HUES6 (cell line): ENCODE data around the gene KRT83.
"Not testable (repeated sequence)": the region's sequence is repeated elsewhere in the genome, so short reads cannot be mapped to it uniquely, and the experiment has no call there.

Experiments used
- H3K27ac ChIP-seq: 2 replicates; pipeline ENCODE4 v1.7.0; 2013; ENCODE audit warnings: low read depth, mild to moderate bottlenecking, low read length, inconsistent platforms
- H3K27me3 ChIP-seq: 2 replicates; pipeline ENCODE4 v1.6.1; 2013; ENCODE audit warnings: low read length; ENCODE audit not compliant: control insufficient read depth, insufficient read depth
- H3K36me3 ChIP-seq: 2 replicates; pipeline ENCODE4 v1.6.1; 2013; ENCODE audit warnings: low read length; ENCODE audit not compliant: control insufficient read depth, insufficient read depth
- H3K4me1 ChIP-seq: 2 replicates; pipeline ENCODE4 v1.6.1; 2013; ENCODE audit warnings: low read length; ENCODE audit not compliant: control insufficient read depth, insufficient read depth
- H3K4me3 ChIP-seq: 2 replicates; pipeline ENCODE4 v1.5.1; 2013; ENCODE audit warnings: low read depth, low read length
- H3K9ac ChIP-seq: one replicate; pipeline ENCODE4 v1.6.1; 2013; ENCODE audit warnings: mild to moderate bottlenecking, low read length
- H3K9me3 ChIP-seq: 2 replicates; pipeline ENCODE4 v1.6.1; 2013; ENCODE audit warnings: low read depth, low read length; ENCODE audit not compliant: control insufficient read depth, insufficient read depth

The KRT83 gene

GRCh38 chr12:52352951-52353350 is 31.8 kb upstream of the KRT83 start:
- H3K27me3 ChIP-seq, result 0 out of 2 replicates have a peak, but pooled peaks cover 3% of the 10 kb centered on the region

GRCh38 chr12:52351196-52352059 is 30.2 kb upstream of the KRT83 start:
- Histone ChIP-seq H3K4me1 (no peaks in the 10 kb centered on the region), H3K9me3 (no peaks in the 10 kb centered on the region), H3K9ac (no peak overlapping the region), H3K27me3 (0 out of 2 replicates have a peak, but pooled peaks cover 3% of the 10 kb centered on the region), H3K27ac (no peak overlapping the region), H3K36me3 (no peaks in the 10 kb centered on the region), H3K4me3 (no peak overlapping the region)

More at GRCh38 chr12:52352951-52353350, 31.8 kb upstream of the KRT83 start:
- Histone ChIP-seq H3K27ac (no peak overlapping the region), H3K4me1 (no peaks in the 10 kb centered on the region), H3K9ac (no peak overlapping the region), H3K4me3 (no peak overlapping the region), H3K36me3 (no peaks in the 10 kb centered on the region), H3K9me3 (no peaks in the 10 kb centered on the region)

- Histone ChIP-seq H3K4me3 (no peak overlapping the region), H3K27ac (no peak overlapping the region), H3K4me1 (no peaks in the 10 kb centered on the region), H3K36me3 (no peaks in the 10 kb centered on the region), H3K9ac (no peak overlapping the region), H3K9me3 (no peaks in the 10 kb centered on the region), H3K27me3 (0 out of 2 replicates have a peak, but pooled peaks cover 3% of the 10 kb centered on the region)
Measured at GRCh38 chr12:52350786-52351185, 29.6 kb upstream of the KRT83 start.

GRCh38 chr12:52350021-52350620 is 28.9 kb upstream of the KRT83 start:
- Histone ChIP-seq H3K4me1 (no peaks in the 10 kb centered on the region), H3K27me3 (0 out of 2 replicates have a peak, but pooled peaks cover 3% of the 10 kb centered on the region), H3K9ac (no peak overlapping the region), H3K9me3 (no peaks in the 10 kb centered on the region), H3K4me3 (no peak overlapping the region), H3K36me3 (no peaks in the 10 kb centered on the region), H3K27ac (no peak overlapping the region)

- no peaks in the 10 kb centered on the region for H3K36me3 ChIP-seq
- H3K9me3 ChIP-seq, result no peaks in the 10 kb centered on the region
- no peak overlapping the region for H3K9ac ChIP-seq
- H3K4me1 ChIP-seq, result no peaks in the 10 kb centered on the region
- H3K4me3 ChIP-seq, result no peak overlapping the region
- H3K27me3 ChIP-seq, result 0 out of 2 replicates have a peak, but pooled peaks cover 3% of the 10 kb centered on the region
- H3K27ac ChIP-seq, result no peak overlapping the region
Measured at GRCh38 chr12:52349196-52349595, 28.0 kb upstream of the KRT83 start.

- 0 out of 2 replicates have a peak, but pooled peaks cover 1% of the 10 kb centered on the region for H3K27me3 ChIP-seq
- no peaks in the 10 kb centered on the region for H3K36me3 ChIP-seq
- peaks cover 8% of the 10 kb centered on the region for H3K9me3 ChIP-seq
- H3K27ac ChIP-seq, result no peak overlapping the region
- no peak overlapping the region for H3K9ac ChIP-seq
- H3K4me3 ChIP-seq, result no peak overlapping the region
- no peaks in the 10 kb centered on the region for H3K4me1 ChIP-seq
Measured at GRCh38 chr12:52347551-52348510, 26.6 kb upstream of the KRT83 start.

- H3K4me3 ChIP-seq, result no peak overlapping the region
- no peaks in the 10 kb centered on the region for H3K36me3 ChIP-seq
- no peak overlapping the region for H3K27ac ChIP-seq
- H3K9ac ChIP-seq, result no peak overlapping the region
- H3K9me3 ChIP-seq, result peaks cover 8% of the 10 kb centered on the region
- no peaks in the 10 kb centered on the region for H3K4me1 ChIP-seq
- no peaks in the 10 kb centered on the region for H3K27me3 ChIP-seq
Measured at GRCh38 chr12:52347016-52347415, 25.8 kb upstream of the KRT83 start.

- Histone ChIP-seq H3K9ac (no peak overlapping the region), H3K27me3 (no peaks in the 10 kb centered on the region), H3K27ac (no peak overlapping the region)
Measured at GRCh38 chr12:52346593-52346992, 25.4 kb upstream of the KRT83 start.

GRCh38 chr12:52345041-52345440 is 23.8 kb upstream of the KRT83 start:
- not testable (repeated sequence) for H3K27ac ChIP-seq, H3K4me3 ChIP-seq, H3K9ac ChIP-seq, H3K9me3 ChIP-seq, H3K4me1 ChIP-seq, H3K36me3 ChIP-seq, H3K27me3 ChIP-seq

More at GRCh38 chr12:52346593-52346992, 25.4 kb upstream of the KRT83 start:
- no peaks in the 10 kb centered on the region for H3K36me3 ChIP-seq
- H3K4me1 ChIP-seq, result no peaks in the 10 kb centered on the region
- H3K9me3 ChIP-seq, result peaks cover 8% of the 10 kb centered on the region
- no peak overlapping the region for H3K4me3 ChIP-seq

- no peak overlapping the region for H3K27ac ChIP-seq
- peaks cover 8% of the 10 kb centered on the region for H3K9me3 ChIP-seq
- H3K36me3 ChIP-seq, result no peaks in the 10 kb centered on the region
- H3K4me1 ChIP-seq, result no peaks in the 10 kb centered on the region
- no peaks in the 10 kb centered on the region for H3K27me3 ChIP-seq
- H3K9ac ChIP-seq, result no peak overlapping the region
- H3K4me3 ChIP-seq, result no peak overlapping the region
Measured at GRCh38 chr12:52344111-52344510, 22.9 kb upstream of the KRT83 start.
